ENCODE data around the gene EIF4EBP3.

Gene EIF4EBP3

DNA sequence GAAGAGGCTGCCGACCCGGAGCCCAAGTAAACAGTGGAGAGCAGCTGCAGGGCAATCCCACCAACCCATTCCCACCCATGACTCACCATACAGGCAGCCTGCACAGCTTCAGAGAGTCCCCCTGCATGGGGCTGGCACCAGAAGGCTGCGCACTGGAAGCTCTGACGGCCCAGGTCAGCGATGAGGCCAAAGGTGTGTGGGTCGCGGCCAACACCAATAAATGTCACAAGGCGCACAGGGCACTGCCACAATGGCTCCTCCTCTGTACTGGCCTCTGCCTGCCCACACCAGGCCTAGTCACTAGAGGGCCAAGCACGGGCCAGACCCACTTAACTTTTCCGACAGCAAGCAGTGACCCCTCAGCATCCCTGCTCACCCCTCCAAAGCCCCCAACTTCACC, 12.8 kb downstream of the EIF4EBP3 start:
- no peaks in the 10 kb centered on the region for H3K9me2 ChIP-seq (replicated peaks; ENCODE audit: low read depth, low read length)
- H3K4me1 ChIP-seq (ENCODE audit: insufficient read depth, low read length, poor library complexity, severe bottlenecking), result peaks cover 37% of the 10 kb centered on the region
- H4K20me1 ChIP-seq (ENCODE audit: insufficient read depth, low read length, poor library complexity, severe bottlenecking), result peaks cover 13% of the 10 kb centered on the region
- TF ChIP-seq EZH2phosphoT487 (IDR thresholded peaks at IDR 0.05; ENCODE audit: borderline replicate concordance), result no peak
- TF ChIP-seq, protein P1, sequence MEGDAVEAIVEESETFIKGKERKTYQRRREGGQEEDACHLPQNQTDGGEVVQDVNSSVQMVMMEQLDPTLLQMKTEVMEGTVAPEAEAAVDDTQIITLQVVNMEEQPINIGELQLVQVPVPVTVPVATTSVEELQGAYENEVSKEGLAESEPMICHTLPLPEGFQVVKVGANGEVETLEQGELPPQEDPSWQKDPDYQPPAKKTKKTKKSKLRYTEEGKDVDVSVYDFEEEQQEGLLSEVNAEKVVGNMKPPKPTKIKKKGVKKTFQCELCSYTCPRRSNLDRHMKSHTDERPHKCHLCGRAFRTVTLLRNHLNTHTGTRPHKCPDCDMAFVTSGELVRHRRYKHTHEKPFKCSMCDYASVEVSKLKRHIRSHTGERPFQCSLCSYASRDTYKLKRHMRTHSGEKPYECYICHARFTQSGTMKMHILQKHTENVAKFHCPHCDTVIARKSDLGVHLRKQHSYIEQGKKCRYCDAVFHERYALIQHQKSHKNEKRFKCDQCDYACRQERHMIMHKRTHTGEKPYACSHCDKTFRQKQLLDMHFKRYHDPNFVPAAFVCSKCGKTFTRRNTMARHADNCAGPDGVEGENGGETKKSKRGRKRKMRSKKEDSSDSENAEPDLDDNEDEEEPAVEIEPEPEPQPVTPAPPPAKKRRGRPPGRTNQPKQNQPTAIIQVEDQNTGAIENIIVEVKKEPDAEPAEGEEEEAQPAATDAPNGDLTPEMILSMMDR (conservative IDR thresholded peaks at IDR 0.05; ENCODE audit: low read length), result peak; percentile 25; the same call in 1 of the 2 replicates
- H3K36me3 ChIP-seq (ENCODE audit: insufficient read depth, low read length), result no peaks in the 10 kb centered on the region
- no peaks in the 10 kb centered on the region for H3F3A ChIP-seq (ENCODE audit: low read depth)
- H3K9ac ChIP-seq (ENCODE audit: low read depth, low read length, poor library complexity, severe bottlenecking), result no peak overlapping the region
- no peak overlapping the region for H3K4me3 ChIP-seq (ENCODE audit: low read length, poor library complexity, severe bottlenecking)
- H2AFZ ChIP-seq (ENCODE audit: low read length), result no peak overlapping the region
- peaks cover 43% of the 10 kb centered on the region for H3K79me2 ChIP-seq (ENCODE audit: insufficient read depth, low read length)
- no peaks in the 10 kb centered on the region for H3K9me3 ChIP-seq (ENCODE audit: insufficient read depth, low read depth, low read length)
- H3K4me2 ChIP-seq (ENCODE audit: low read depth, low read length, poor library complexity, severe bottlenecking), result no peak overlapping the region
- peaks cover 5% of the 10 kb centered on the region for H3K27me3 ChIP-seq (ENCODE audit: insufficient read depth, low read length, poor library complexity, severe bottlenecking)

DNA sequence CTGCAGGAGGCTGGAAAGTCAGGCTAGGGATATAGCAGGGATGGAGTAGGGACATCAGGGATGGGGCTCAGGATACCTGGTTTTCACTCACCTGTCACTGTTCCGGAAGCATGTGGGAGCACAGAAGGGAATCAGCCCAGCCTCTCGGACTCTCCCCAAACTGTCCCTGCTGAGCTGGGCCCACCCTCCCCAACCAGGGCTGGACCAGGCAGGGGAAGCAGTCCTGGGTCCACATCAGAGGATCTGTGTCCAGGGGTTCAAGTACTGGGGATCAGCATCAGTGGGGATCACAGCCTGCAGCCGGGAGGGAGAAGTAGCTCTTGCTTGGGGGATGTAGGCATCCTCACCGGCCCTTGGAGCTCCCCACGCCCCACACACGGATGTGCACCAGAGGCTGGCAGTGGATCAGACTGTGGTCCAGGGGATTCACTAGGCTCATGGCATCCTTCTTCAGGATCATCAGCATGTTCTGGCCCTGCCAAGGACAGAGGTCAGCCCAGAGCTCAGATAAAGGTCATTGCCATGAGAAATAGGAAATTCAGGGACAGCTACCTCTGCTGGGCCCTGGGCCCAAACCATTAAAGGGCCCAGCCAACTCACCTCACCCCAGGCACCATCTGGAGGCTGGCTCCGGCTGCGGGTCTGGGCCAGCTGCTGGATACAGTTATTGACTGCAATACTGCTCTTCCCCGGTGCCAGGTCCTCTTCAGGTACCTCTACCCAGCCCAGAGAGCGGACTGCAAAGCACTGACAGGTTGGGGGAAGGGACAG, 14.5 kb downstream of the EIF4EBP3 start:
- TF ChIP-seq, protein P1 (conservative IDR thresholded peaks at IDR 0.05; ENCODE audit: low read length), result no peak
- TF ChIP-seq EZH2phosphoT487 (IDR thresholded peaks at IDR 0.05; ENCODE audit: borderline replicate concordance), result no peak
- Histone ChIP-seq H3K27me3 (ENCODE audit: insufficient read depth, low read length, poor library complexity, severe bottlenecking) (peaks cover 2% of the 10 kb centered on the region), H3K79me2 (ENCODE audit: insufficient read depth, low read length) (peaks cover 43% of the 10 kb centered on the region), H3K9me3 (ENCODE audit: insufficient read depth, low read depth, low read length) (no peaks in the 10 kb centered on the region), H3K4me1 (ENCODE audit: insufficient read depth, low read length, poor library complexity, severe bottlenecking) (peaks cover 37% of the 10 kb centered on the region), H3K4me3 (ENCODE audit: low read length, poor library complexity, severe bottlenecking) (no peak overlapping the region), H3K4me2 (ENCODE audit: low read depth, low read length, poor library complexity, severe bottlenecking) (peak overlapping the region; percentile 12), H3K9ac (ENCODE audit: low read depth, low read length, poor library complexity, severe bottlenecking) (no peak overlapping the region), H4K20me1 (ENCODE audit: insufficient read depth, low read length, poor library complexity, severe bottlenecking) (peaks cover 6% of the 10 kb centered on the region), H3F3A (ENCODE audit: low read depth) (no peaks in the 10 kb centered on the region), H3K36me3 (ENCODE audit: insufficient read depth, low read length) (no peaks in the 10 kb centered on the region), H2AFZ (ENCODE audit: low read length) (no peak overlapping the region), H3K9me2 (replicated peaks; ENCODE audit: low read depth, low read length) (no peaks in the 10 kb centered on the region)

GRCh38 chr5:140563596-140563995, 16.1 kb downstream of the EIF4EBP3 start:
- TF ChIP-seq, protein P1 (conservative IDR thresholded peaks at IDR 0.05; ENCODE audit: low read length), result no peak
- TF ChIP-seq EZH2phosphoT487 (IDR thresholded peaks at IDR 0.05; ENCODE audit: borderline replicate concordance), result no peak
- H3K9me3 ChIP-seq (ENCODE audit: insufficient read depth, low read depth, low read length), result no peaks in the 10 kb centered on the region
- H3K4me2 ChIP-seq (ENCODE audit: low read depth, low read length, poor library complexity, severe bottlenecking), result peak overlapping the region; percentile 87
- peak overlapping the region; percentile 99 for H3K4me3 ChIP-seq (ENCODE audit: low read length, poor library complexity, severe bottlenecking)
- H3K4me1 ChIP-seq (ENCODE audit: insufficient read depth, low read length, poor library complexity, severe bottlenecking), result peaks cover 28% of the 10 kb centered on the region
- H3K9me2 ChIP-seq (replicated peaks; ENCODE audit: low read depth, low read length), result no peaks in the 10 kb centered on the region
- no peaks in the 10 kb centered on the region for H3K27me3 ChIP-seq (ENCODE audit: insufficient read depth, low read length, poor library complexity, severe bottlenecking)
- H3K36me3 ChIP-seq (ENCODE audit: insufficient read depth, low read length), result peaks cover 3% of the 10 kb centered on the region; the same call in 1 of the 2 replicates
- peak overlapping the region; percentile 97 for H3K9ac ChIP-seq (ENCODE audit: low read depth, low read length, poor library complexity, severe bottlenecking)
- peaks cover 6% of the 10 kb centered on the region for H4K20me1 ChIP-seq (ENCODE audit: insufficient read depth, low read length, poor library complexity, severe bottlenecking)
- no peak overlapping the region for H2AFZ ChIP-seq (ENCODE audit: low read length)
- H3K79me2 ChIP-seq (ENCODE audit: insufficient read depth, low read length), result peaks cover 47% of the 10 kb centered on the region
- no peaks in the 10 kb centered on the region for H3F3A ChIP-seq (ENCODE audit: low read depth)
